ENCODE measurements around the gene DDIT4.
"Not testable (repeated sequence)": the region's sequence is repeated elsewhere in the genome, so short reads cannot be mapped to it uniquely, and the experiment has no call there.

The DDIT4 gene

DNA sequence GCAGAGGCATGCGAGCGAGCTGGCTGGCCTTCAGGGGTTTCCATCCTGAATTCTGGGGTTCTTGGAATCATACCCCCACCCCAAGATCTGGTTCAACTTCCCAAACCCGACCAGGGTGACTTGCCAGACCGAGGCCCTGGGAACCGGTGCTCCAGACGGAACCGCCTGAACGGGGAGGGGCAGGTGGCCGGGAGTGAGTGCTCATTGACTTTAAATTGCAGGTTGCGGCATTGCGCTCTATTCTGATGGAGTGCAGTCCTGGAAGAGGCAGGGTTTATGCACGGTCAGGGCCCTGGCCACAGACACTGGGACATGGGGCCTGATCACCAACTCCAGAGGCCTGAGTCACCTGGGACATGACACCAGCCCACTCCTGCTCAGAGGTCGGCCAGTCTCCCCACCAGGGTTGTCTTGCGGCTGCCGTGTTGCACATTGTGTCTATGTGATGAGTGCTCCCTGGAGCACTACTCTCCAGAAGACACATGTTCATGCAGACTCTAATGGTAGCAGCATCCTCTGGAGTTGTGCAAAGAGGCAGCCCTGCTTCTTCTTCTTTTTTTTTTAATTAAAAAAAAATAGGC, 5.8 kb upstream of the DDIT4 start:
- DNase-seq (ENCODE audit: low spot score) = no peak

- not testable (repeated sequence) for DNase-seq (ENCODE audit: low spot score)
Observed at GRCh38 chr10:72268475-72269200, 5.1 kb upstream of the DDIT4 start.

- no peak for DNase-seq (ENCODE audit: low spot score)
Observed at GRCh38 chr10:72270607-72271281, 3.0 kb upstream of the DDIT4 start.

- peak; percentile 93 for DNase-seq (ENCODE audit: low spot score)
Observed at GRCh38 chr10:72272689-72273409, 875 bp upstream of the DDIT4 start.

- DNase-seq (ENCODE audit: low spot score) = peak; percentile 38
Observed at GRCh38 chr10:72274213-72274729, 547 bp downstream of the DDIT4 start.

DNA sequence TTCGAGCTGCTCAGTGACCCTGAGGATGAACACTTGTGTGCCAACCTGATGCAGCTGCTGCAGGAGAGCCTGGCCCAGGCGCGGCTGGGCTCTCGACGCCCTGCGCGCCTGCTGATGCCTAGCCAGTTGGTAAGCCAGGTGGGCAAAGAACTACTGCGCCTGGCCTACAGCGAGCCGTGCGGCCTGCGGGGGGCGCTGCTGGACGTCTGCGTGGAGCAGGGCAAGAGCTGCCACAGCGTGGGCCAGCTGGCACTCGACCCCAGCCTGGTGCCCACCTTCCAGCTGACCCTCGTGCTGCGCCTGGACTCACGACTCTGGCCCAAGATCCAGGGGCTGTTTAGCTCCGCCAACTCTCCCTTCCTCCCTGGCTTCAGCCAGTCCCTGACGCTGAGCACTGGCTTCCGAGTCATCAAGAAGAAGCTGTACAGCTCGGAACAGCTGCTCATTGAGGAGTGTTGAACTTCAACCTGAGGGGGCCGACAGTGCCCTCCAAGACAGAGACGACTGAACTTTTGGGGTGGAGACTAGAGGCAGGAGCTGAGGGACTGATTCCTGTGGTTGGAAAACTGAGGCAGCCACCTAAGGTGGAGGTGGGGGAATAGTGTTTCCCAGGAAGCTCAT, 1.1 kb downstream of the DDIT4 start:
- DNase-seq (ENCODE audit: low spot score) = peak; percentile 57

- peak; percentile 59 for DNase-seq (ENCODE audit: low spot score)
Observed at GRCh38 chr10:72275351-72276012, 1.8 kb downstream of the DDIT4 start.

GRCh38 chr10:72276013-72276387, 2.3 kb downstream of the DDIT4 start:
- DNase-seq (ENCODE audit: low spot score) = peak; percentile 29

- DNase-seq (ENCODE audit: low spot score) = no peak
Observed at GRCh38 chr10:72276421-72277339, 3.0 kb downstream of the DDIT4 start.

- no peak for DNase-seq (ENCODE audit: low spot score)
Observed at GRCh38 chr10:72277340-72277995, 3.7 kb downstream of the DDIT4 start.

DNA sequence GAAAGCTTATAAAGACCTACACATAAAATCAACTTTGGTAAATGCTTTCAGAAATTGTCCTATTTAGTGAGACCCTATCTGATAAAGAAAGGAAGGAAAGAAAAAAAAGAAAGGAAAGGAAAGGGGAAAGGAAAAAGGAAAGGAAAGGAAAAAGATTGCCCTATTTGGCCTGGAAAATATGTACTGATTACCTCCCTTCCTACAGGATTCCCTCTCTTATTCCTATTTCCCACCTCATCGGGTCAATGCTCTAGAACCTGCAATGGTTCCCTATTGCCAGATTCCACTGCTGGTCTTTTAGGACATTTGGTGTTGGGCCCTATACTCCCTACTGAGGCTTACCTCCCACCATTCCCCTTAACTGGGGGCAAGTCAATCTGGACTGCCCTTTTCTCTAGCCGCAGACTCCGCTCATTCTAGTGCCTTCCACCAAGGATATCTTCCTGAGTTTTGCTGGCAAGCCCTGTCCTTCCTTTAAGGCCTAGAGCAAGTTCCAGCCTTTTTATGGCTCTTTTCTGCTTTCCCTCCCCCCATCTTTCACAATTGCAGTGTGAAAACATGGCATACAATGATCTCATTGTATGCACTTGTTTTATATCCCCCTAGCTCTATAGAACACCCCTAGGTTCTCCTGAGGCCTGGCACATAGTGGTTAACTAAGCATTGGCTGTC, 4.4 kb downstream of the DDIT4 start:
- no peak for DNase-seq (ENCODE audit: low spot score)

- no peak for DNase-seq (ENCODE audit: low spot score)
Observed at GRCh38 chr10:72278668-72279393, 5.1 kb downstream of the DDIT4 start.

DNA sequence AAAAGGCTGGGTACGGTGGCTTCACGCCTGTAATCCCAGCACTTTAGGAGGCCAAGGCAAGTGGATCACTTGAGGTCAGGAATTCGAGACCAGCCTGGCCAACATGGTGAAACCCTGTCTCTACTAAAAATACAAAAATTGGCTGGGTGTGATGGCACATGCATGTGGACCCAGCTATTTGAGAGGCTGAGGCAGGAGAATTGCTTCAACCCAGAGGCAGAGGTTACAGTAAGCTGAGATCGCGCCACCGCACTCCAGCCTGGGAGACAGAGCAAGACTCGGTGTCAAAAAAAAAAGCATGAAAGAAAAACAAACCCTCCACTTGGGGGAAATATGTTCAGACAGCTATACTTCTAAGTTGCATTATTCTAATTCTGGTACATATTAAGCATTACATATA, 5.9 kb downstream of the DDIT4 start:
- DNase-seq (ENCODE audit: low spot score) = not testable (repeated sequence)

DNA sequence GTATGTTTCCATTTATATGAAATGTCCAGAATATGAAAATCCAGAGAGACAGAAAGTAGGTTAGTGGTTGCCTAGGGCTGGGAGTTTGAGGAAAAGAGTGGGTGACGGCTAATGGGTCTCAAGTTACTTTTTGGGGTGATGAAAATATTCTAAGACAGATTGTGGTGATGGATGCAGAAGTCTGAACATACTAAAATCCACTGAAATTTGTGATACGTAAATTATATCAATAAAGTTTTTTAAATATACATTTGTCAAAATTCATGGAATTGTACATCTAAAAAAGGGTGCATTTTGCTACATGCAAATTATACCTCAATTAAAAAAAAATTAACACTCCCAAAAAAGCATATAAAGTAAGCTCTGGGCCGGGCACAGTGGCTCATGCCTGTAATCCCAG, 9.4 kb downstream of the DDIT4 start:
- DNase-seq (ENCODE audit: low spot score) = no peak

GRCh38 chr10:72285972-72286521, 12.3 kb downstream of the DDIT4 start:
- no peak for DNase-seq (ENCODE audit: low spot score)

GRCh38 chr10:72291019-72291532, 17.4 kb downstream of the DDIT4 start:
- no peak for DNase-seq (ENCODE audit: low spot score)

- no peak for DNase-seq (ENCODE audit: low spot score)
Observed at GRCh38 chr10:72292223-72292691, 18.5 kb downstream of the DDIT4 start.
